ENCODE results near the gene C6orf89. TPM values are rescaled to one million over a fixed set of nuclear protein-coding genes. Genes with fewer than 3 reads are reported as not detected.

The C6orf89 gene
- total RNA-seq, 1 experiment from 2014 or later: 13.2 TPM

DNA sequence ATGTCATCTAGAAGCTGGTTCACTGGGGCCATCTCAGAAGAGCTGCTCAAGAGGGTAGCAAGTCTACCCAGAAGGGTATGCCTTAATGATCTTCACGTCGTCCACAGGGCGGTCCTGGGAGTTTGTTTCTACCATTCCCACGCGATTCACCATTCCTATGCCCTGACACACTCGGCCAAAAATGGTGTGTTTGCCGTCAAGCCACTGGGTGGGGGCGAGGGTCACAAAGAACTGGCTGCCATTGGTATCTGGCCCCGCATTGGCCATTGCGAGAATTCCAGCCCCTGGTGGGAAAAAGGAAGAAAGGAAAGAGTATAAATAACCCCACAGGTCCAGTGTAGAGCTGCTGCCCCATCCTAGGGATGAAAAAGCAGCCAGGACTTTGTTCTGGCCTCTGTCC is 30.0 kb upstream of the C6orf89 start:
- TF ChIP-seq TEAD4 (CRISPR knock-in tag; IDR thresholded peaks at IDR 0.05) (no peak), GTF2I (CRISPR knock-in tag; conservative IDR thresholded peaks at IDR 0.05) (no peak), TP53 (CRISPR knock-in tag; IDR thresholded peaks at IDR 0.05) (no peak), SOX15 (CRISPR knock-in tag; IDR thresholded peaks at IDR 0.05) (no peak)
- TF ChIP-seq, protein P1, sequence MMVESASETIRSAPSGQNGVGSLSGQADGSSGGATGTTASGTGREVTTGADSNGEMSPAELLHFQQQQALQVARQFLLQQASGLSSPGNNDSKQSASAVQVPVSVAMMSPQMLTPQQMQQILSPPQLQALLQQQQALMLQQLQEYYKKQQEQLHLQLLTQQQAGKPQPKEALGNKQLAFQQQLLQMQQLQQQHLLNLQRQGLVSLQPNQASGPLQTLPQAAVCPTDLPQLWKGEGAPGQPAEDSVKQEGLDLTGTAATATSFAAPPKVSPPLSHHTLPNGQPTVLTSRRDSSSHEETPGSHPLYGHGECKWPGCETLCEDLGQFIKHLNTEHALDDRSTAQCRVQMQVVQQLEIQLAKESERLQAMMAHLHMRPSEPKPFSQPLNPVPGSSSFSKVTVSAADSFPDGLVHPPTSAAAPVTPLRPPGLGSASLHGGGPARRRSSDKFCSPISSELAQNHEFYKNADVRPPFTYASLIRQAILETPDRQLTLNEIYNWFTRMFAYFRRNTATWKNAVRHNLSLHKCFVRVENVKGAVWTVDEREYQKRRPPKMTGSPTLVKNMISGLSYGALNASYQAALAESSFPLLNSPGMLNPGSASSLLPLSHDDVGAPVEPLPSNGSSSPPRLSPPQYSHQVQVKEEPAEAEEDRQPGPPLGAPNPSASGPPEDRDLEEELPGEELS (CRISPR knock-in tag; IDR thresholded peaks at IDR 0.05): no peak
- TF ChIP-seq, protein P2, sequence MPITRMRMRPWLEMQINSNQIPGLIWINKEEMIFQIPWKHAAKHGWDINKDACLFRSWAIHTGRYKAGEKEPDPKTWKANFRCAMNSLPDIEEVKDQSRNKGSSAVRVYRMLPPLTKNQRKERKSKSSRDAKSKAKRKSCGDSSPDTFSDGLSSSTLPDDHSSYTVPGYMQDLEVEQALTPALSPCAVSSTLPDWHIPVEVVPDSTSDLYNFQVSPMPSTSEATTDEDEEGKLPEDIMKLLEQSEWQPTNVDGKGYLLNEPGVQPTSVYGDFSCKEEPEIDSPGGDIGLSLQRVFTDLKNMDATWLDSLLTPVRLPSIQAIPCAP (CRISPR knock-in tag; IDR thresholded peaks at IDR 0.05): no peak
- TF ChIP-seq, protein P3, sequence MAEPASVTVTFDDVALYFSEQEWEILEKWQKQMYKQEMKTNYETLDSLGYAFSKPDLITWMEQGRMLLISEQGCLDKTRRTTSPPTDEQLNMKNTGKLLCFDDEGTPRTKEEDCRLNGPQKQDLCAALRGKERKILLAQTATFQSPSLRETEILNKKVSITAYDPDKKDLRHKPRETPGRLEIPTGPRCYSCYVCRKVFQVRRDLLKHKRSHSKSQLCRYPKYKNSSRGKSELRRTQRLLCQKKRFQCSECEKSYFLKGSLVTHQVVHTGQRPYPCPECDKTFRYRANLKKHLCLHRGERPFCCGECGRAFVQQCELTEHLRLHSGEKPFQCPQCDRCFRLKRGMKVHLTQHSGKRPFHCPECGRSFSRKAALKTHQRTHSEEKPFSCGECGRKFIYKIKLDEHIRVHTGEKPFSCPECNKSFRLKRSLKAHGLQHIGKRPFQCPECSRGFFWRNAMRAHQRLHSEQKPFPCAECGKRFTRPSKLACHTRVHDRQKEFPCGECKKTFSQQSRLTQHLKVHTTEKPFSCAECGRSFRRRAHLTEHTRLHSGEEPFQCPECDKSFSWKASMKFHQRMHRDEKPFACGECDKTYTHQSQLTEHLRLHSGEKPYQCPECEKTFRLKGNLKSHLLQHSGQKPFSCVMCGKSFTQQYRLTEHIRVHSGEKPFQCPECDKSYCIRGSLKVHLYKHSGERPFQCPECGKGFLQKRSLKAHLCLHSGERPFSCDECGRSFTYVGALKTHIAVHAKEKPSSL (CRISPR knock-in tag; conservative IDR thresholded peaks at IDR 0.05): no peak
- H3K4me3 Mint-ChIP-seq: no peak overlapping the region
- no peaks in the 10 kb centered on the region for H3K27me3 Mint-ChIP-seq (ENCODE audit: low read depth)
- DNase-seq (ENCODE audit: low spot score) (no peak), ATAC-seq (no peak)
- CTCF ChIA-PET: no interaction called here
- H3K36me3 Mint-ChIP-seq: peaks cover 56% of the 10 kb centered on the region
- H3K27ac Mint-ChIP-seq: no peak overlapping the region
- POLR2A ChIA-PET: no interaction called here
- no peaks in the 10 kb centered on the region for H3K9me3 Mint-ChIP-seq
- peaks cover 26% of the 10 kb centered on the region for H3K4me1 Mint-ChIP-seq

DNA sequence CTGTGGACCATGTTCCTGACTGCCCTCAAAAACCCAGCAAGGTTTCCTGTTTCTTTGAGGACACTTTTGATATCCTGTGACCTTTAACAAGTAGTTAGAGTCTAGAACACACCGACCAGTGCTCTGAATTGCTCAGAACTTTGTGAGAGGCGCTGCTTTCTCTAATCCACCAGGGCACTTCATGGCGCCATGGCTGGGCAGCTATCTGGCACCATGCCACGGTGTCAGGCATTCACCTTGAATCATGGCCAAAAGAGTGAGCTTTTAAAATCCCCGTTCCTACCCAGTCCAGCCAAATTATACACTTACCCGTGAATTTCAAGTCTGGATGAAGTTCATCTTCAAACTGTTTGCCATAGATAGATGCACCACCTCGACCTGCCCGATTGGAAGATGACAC is 29.5 kb upstream of the C6orf89 start:
- Mint-ChIP-seq H3K4me3 (no peak overlapping the region), H3K9me3 (no peaks in the 10 kb centered on the region), H3K27ac (peak overlapping the region; percentile 75), H3K36me3 (peaks cover 62% of the 10 kb centered on the region), H3K27me3 (ENCODE audit: low read depth) (no peaks in the 10 kb centered on the region), H3K4me1 (peaks cover 24% of the 10 kb centered on the region)
- ChIA-PET POLR2A (no interaction called here), CTCF (no interaction called here)
- ATAC-seq: no peak
- no peak for DNase-seq (ENCODE audit: low spot score)
- TF ChIP-seq, protein P4, sequence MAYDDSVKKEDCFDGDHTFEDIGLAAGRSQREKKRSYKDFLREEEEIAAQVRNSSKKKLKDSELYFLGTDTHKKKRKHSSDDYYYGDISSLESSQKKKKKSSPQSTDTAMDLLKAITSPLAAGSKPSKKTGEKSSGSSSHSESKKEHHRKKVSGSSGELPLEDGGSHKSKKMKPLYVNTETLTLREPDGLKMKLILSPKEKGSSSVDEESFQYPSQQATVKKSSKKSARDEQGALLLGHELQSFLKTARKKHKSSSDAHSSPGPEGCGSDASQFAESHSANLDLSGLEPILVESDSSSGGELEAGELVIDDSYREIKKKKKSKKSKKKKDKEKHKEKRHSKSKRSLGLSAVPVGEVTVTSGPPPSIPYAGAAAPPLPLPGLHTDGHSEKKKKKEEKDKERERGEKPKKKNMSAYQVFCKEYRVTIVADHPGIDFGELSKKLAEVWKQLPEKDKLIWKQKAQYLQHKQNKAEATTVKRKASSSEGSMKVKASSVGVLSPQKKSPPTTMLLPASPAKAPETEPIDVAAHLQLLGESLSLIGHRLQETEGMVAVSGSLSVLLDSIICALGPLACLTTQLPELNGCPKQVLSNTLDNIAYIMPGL (CRISPR knock-in tag; IDR thresholded peaks at IDR 0.05): no peak
- TF ChIP-seq, protein P5, sequence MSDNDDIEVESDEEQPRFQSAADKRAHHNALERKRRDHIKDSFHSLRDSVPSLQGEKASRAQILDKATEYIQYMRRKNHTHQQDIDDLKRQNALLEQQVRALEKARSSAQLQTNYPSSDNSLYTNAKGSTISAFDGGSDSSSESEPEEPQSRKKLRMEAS (CRISPR knock-in tag; IDR thresholded peaks at IDR 0.05): no peak
- TF ChIP-seq OVOL2 (CRISPR knock-in tag; IDR thresholded peaks at IDR 0.05; ENCODE audit: borderline replicate concordance): no peak
- TF ChIP-seq CBFB (CRISPR knock-in tag; IDR thresholded peaks at IDR 0.05; ENCODE audit: low read depth): no peak
- TF ChIP-seq ETV6 (CRISPR knock-in tag; IDR thresholded peaks at IDR 0.05): no peak
- TF ChIP-seq IRF2 (CRISPR knock-in tag; IDR thresholded peaks at IDR 0.05; ENCODE audit: borderline replicate concordance, low read depth): no peak
- TF ChIP-seq, protein P6, sequence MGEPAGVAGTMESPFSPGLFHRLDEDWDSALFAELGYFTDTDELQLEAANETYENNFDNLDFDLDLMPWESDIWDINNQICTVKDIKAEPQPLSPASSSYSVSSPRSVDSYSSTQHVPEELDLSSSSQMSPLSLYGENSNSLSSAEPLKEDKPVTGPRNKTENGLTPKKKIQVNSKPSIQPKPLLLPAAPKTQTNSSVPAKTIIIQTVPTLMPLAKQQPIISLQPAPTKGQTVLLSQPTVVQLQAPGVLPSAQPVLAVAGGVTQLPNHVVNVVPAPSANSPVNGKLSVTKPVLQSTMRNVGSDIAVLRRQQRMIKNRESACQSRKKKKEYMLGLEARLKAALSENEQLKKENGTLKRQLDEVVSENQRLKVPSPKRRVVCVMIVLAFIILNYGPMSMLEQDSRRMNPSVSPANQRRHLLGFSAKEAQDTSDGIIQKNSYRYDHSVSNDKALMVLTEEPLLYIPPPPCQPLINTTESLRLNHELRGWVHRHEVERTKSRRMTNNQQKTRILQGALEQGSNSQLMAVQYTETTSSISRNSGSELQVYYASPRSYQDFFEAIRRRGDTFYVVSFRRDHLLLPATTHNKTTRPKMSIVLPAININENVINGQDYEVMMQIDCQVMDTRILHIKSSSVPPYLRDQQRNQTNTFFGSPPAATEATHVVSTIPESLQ (CRISPR knock-in tag; IDR thresholded peaks at IDR 0.05): no peak
- TF ChIP-seq NFYB (CRISPR knock-in tag; conservative IDR thresholded peaks at IDR 0.05; ENCODE audit: low read depth): no peak
- TF ChIP-seq NR2C2 (CRISPR knock-in tag; IDR thresholded peaks at IDR 0.05): no peak
- no peak for TF ChIP-seq CREB1 (CRISPR knock-in tag; IDR thresholded peaks at IDR 0.05)
- TF ChIP-seq, protein P7, sequence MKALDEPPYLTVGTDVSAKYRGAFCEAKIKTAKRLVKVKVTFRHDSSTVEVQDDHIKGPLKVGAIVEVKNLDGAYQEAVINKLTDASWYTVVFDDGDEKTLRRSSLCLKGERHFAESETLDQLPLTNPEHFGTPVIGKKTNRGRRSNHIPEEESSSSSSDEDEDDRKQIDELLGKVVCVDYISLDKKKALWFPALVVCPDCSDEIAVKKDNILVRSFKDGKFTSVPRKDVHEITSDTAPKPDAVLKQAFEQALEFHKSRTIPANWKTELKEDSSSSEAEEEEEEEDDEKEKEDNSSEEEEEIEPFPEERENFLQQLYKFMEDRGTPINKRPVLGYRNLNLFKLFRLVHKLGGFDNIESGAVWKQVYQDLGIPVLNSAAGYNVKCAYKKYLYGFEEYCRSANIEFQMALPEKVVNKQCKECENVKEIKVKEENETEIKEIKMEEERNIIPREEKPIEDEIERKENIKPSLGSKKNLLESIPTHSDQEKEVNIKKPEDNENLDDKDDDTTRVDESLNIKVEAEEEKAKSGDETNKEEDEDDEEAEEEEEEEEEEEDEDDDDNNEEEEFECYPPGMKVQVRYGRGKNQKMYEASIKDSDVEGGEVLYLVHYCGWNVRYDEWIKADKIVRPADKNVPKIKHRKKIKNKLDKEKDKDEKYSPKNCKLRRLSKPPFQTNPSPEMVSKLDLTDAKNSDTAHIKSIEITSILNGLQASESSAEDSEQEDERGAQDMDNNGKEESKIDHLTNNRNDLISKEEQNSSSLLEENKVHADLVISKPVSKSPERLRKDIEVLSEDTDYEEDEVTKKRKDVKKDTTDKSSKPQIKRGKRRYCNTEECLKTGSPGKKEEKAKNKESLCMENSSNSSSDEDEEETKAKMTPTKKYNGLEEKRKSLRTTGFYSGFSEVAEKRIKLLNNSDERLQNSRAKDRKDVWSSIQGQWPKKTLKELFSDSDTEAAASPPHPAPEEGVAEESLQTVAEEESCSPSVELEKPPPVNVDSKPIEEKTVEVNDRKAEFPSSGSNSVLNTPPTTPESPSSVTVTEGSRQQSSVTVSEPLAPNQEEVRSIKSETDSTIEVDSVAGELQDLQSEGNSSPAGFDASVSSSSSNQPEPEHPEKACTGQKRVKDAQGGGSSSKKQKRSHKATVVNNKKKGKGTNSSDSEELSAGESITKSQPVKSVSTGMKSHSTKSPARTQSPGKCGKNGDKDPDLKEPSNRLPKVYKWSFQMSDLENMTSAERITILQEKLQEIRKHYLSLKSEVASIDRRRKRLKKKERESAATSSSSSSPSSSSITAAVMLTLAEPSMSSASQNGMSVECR (CRISPR knock-in tag; IDR thresholded peaks at IDR 0.05; ENCODE audit: borderline replicate concordance): no peak
- no peak for TF ChIP-seq MYBL2 (CRISPR knock-in tag; IDR thresholded peaks at IDR 0.05)

All from WTC11 (cell line).